22Rv1 (cell line): ENCODE results near the gene MAP3K5.

Experiments used
- CTCF ChIP-seq: fragments of 450-650 bp; IDR thresholded peaks from 2 replicates; pipeline ENCODE4 v1.5.1; 2017; ENCODE audit warnings: mild to moderate bottlenecking
- ZFX ChIP-seq: fragments of 450-650 bp; IDR thresholded peaks from 2 replicates; pipeline ENCODE4 v1.6.1; 2017; ENCODE audit warnings: antibody characterized with exemption, borderline replicate concordance

GRCh38 chr6:136826216-136826615 lies 33.9 kb upstream of the MAP3K5 start:
- TF ChIP-seq CTCF, result no peak
- TF ChIP-seq ZFX, result no peak
